ENCODE data around the gene PPIH. TPM values are rescaled to one million over a fixed set of nuclear protein-coding genes. Genes with fewer than 3 reads are reported as not detected.
"Not testable (repeated sequence)": the region's sequence is repeated elsewhere in the genome, so short reads cannot be mapped to it uniquely, and the experiment has no call there.

PPIH gene
- total and polyA plus RNA-seq, 2 donors from 2014 or later = 25.6 to 40.7 TPM

DNA sequence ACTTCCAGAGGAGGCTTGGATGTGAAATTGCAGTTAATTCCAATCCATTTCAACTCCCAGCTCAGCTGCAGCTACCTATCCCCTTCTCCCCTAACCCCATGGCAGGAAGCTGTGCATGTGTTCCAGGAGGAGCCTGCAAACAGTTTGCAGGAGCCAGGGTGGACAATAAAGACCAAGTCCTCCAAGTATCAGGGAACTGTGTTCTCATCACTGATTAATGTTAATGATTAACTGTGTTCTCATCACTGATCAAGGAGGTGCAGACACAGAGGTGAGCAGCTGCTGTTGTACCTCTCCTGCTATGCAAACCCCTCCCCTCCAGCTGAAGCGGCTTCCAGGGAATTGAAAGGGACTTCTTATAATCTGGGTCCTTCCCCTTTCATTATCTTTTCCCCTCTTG lies 62.6 kb downstream of the PPIH start:
- intact Hi-C loops (cut with DNase I) = no loop called here
- H3K4me3 ChIP-seq (ENCODE audit: low read length in 3 of 3) = no peak overlapping the region
- DNase-seq (peak in 2 of 5 donors; percentile 61 to 68), FAIRE-seq (no peak)
- H3K27me3 ChIP-seq (ENCODE audit: control insufficient read depth, insufficient read depth, low read length) = no peaks in the 10 kb centered on the region
- H3K27ac ChIP-seq (ENCODE audit: low read depth in 2 of 2, low read length in 2 of 2) = no peak overlapping the region
- H3K9ac ChIP-seq (ENCODE audit: low read length in 3 of 3) = no peak overlapping the region
- H3K36me3 ChIP-seq (ENCODE audit: control insufficient read depth in 2 of 3, insufficient read depth in 3 of 3, low read length in 3 of 3) = no peaks in the 10 kb centered on the region
- no peaks in the 10 kb centered on the region for H3K4me1 ChIP-seq (ENCODE audit: control insufficient read depth in 2 of 3, insufficient read depth in 2 of 3, low read depth in 1 of 3, low read length in 3 of 3)
- no peaks in the 10 kb centered on the region for H3K9me3 ChIP-seq (ENCODE audit: control insufficient read depth in 2 of 3, insufficient read depth in 1 of 3, low read length in 3 of 3)
- no peak for TF ChIP-seq CTCF (IDR thresholded peaks at IDR 0.05; ENCODE audit: borderline replicate concordance, extremely low read depth, insufficient read depth)

GRCh38 chr1:42721926-42722325 lies 63.7 kb downstream of the PPIH start:
- FAIRE-seq = no peak
- intact Hi-C loops (cut with DNase I) = no loop called here

DNA sequence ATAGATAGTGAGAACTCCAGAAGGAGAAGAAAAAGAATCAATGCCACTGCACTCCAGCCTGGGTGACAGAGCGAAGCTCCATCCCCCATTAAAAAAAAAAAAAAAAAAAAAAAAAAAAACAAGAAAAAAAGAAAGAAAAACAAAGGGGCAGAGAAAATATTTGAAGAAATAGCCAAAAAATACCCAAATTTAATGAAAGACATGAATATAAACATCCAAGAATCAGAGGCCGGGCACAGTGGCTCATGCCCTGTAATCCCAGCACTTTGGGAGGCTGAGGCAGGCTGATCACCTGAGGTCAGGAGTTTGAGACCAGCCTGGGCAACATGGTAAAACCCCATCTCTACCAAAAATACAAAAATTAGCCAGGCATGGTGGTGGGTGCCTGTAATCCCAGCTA lies 64.2 kb downstream of the PPIH start:
- FAIRE-seq; intact Hi-C loops (cut with DNase I): not testable (repeated sequence)

More at GRCh38 chr1:42721926-42722325, 63.7 kb downstream of the PPIH start:
- no peak overlapping the region for H3K9ac ChIP-seq (ENCODE audit: low read length in 3 of 3)
- TF ChIP-seq CTCF (IDR thresholded peaks at IDR 0.05; ENCODE audit: borderline replicate concordance, extremely low read depth, insufficient read depth) = no peak
- DNase-seq = no peak
- no peak overlapping the region for H3K27ac ChIP-seq (ENCODE audit: low read depth in 2 of 2, low read length in 2 of 2)
- H3K4me1 ChIP-seq (ENCODE audit: control insufficient read depth in 2 of 3, insufficient read depth in 2 of 3, low read depth in 1 of 3, low read length in 3 of 3) = no peaks in the 10 kb centered on the region
- no peak overlapping the region for H3K4me3 ChIP-seq (ENCODE audit: low read length in 3 of 3)
- H3K36me3 ChIP-seq (ENCODE audit: control insufficient read depth in 2 of 3, insufficient read depth in 3 of 3, low read length in 3 of 3) = no peaks in the 10 kb centered on the region
- no peaks in the 10 kb centered on the region for H3K9me3 ChIP-seq (ENCODE audit: control insufficient read depth in 2 of 3, insufficient read depth in 1 of 3, low read length in 3 of 3)
- H3K27me3 ChIP-seq (ENCODE audit: control insufficient read depth, insufficient read depth, low read length) = no peaks in the 10 kb centered on the region

GRCh38 chr1:42723511-42723910 lies 65.3 kb downstream of the PPIH start:
- no peak overlapping the region for H3K27ac ChIP-seq (ENCODE audit: low read depth in 2 of 2, low read length in 2 of 2)
- FAIRE-seq (no peak), DNase-seq (no peak)
- no peaks in the 10 kb centered on the region for H3K4me1 ChIP-seq (ENCODE audit: control insufficient read depth in 2 of 3, insufficient read depth in 2 of 3, low read depth in 1 of 3, low read length in 3 of 3)
- no peak for TF ChIP-seq CTCF (IDR thresholded peaks at IDR 0.05; ENCODE audit: borderline replicate concordance, extremely low read depth, insufficient read depth)
- H3K9ac ChIP-seq (ENCODE audit: low read length in 3 of 3) = no peak overlapping the region
- H3K4me3 ChIP-seq (ENCODE audit: low read length in 3 of 3) = no peak overlapping the region
- H3K36me3 ChIP-seq (ENCODE audit: control insufficient read depth in 2 of 3, insufficient read depth in 3 of 3, low read length in 3 of 3) = no peaks in the 10 kb centered on the region
- intact Hi-C loops (cut with DNase I) = no loop called here
- H3K27me3 ChIP-seq (ENCODE audit: control insufficient read depth, insufficient read depth, low read length) = no peaks in the 10 kb centered on the region
- no peaks in the 10 kb centered on the region for H3K9me3 ChIP-seq (ENCODE audit: control insufficient read depth in 2 of 3, insufficient read depth in 1 of 3, low read length in 3 of 3)

More for the DNA sequence above, 64.2 kb downstream of the PPIH start:
- not testable (repeated sequence) for H3K9ac ChIP-seq (ENCODE audit: low read length in 3 of 3); H3K9me3 ChIP-seq (ENCODE audit: control insufficient read depth in 2 of 3, insufficient read depth in 1 of 3, low read length in 3 of 3); H3K27ac ChIP-seq (ENCODE audit: low read depth in 2 of 2, low read length in 2 of 2); H3K4me3 ChIP-seq (ENCODE audit: low read length in 3 of 3); H3K36me3 ChIP-seq (ENCODE audit: control insufficient read depth in 2 of 3, insufficient read depth in 3 of 3, low read length in 3 of 3); DNase-seq; H3K4me1 ChIP-seq (ENCODE audit: control insufficient read depth in 2 of 3, insufficient read depth in 2 of 3, low read depth in 1 of 3, low read length in 3 of 3); H3K27me3 ChIP-seq (ENCODE audit: control insufficient read depth, insufficient read depth, low read length)

- H3K4me1 ChIP-seq (ENCODE audit: control insufficient read depth in 2 of 3, insufficient read depth in 2 of 3, low read depth in 1 of 3, low read length in 3 of 3); H3K4me3 ChIP-seq (ENCODE audit: low read length in 3 of 3); intact Hi-C loops (cut with DNase I); H3K9me3 ChIP-seq (ENCODE audit: control insufficient read depth in 2 of 3, insufficient read depth in 1 of 3, low read length in 3 of 3); H3K9ac ChIP-seq (ENCODE audit: low read length in 3 of 3); H3K36me3 ChIP-seq (ENCODE audit: control insufficient read depth in 2 of 3, insufficient read depth in 3 of 3, low read length in 3 of 3); H3K27me3 ChIP-seq (ENCODE audit: control insufficient read depth, insufficient read depth, low read length); H3K27ac ChIP-seq (ENCODE audit: low read depth in 2 of 2, low read length in 2 of 2); DNase-seq: not testable (repeated sequence)
- peak; percentile 76 for FAIRE-seq
These were observed 67.6 kb downstream of the PPIH start for GRCh38 chr1:42725820-42726219.
